Liver (tissue), 10 donors: Measurements from ENCODE around the gene SASH1. TPM values are rescaled to one million over a fixed set of nuclear protein-coding genes. Genes with fewer than 3 reads are reported as not detected.

Experiments used
- DNase-seq: peaks from one replicate; pipeline ENCODE4 v3.0.0-alpha.2; 2017; ENCODE audit warnings: low spot score
- H3K27ac ChIP-seq, 2 donors: one replicate each; pipeline ENCODE4 v1.7.0; 2013; ENCODE audit warnings: inconsistent platforms in 2 of 2, low read length in 2 of 2, control low read depth in 1 of 2, low read depth in 1 of 2, mild to moderate bottlenecking in 1 of 2
- H3K27me3 ChIP-seq, 4 donors: one replicate each; pipeline versions ENCODE4 v1.6.1 to v1.7.0; 2013; ENCODE audit warnings: low read length in 3 of 4, inconsistent platforms in 1 of 4, mild to moderate bottlenecking in 1 of 4, moderate library complexity in 1 of 4; ENCODE audit not compliant: control insufficient read depth in 4 of 4, insufficient read depth in 4 of 4
- H3K36me3 ChIP-seq, 4 donors: one replicate each; pipeline versions ENCODE4 v1.6.1 to v1.7.0; 2013; ENCODE audit warnings: low read length in 3 of 4, mild to moderate bottlenecking in 3 of 4, low read depth in 1 of 4, moderate library complexity in 1 of 4; ENCODE audit not compliant: control insufficient read depth in 4 of 4, insufficient read depth in 3 of 4
- H3K4me1 ChIP-seq, 4 donors: one replicate each; pipeline versions ENCODE4 v1.6.1 to v1.7.0; 2013; ENCODE audit warnings: low read length in 3 of 4, mild to moderate bottlenecking in 3 of 4, moderate library complexity in 1 of 4; ENCODE audit not compliant: control insufficient read depth in 4 of 4, insufficient read depth in 4 of 4
- H3K4me3 ChIP-seq, 3 donors: one replicate each; pipeline versions ENCODE4 v1.6.1 to v1.7.0; 2013; ENCODE audit warnings: low read length in 3 of 3, control low read depth in 1 of 3, low read depth in 1 of 3, mild to moderate bottlenecking in 1 of 3
- H3K9ac ChIP-seq, 2 donors: one replicate each; pipeline ENCODE4 v1.7.0; 2013; ENCODE audit warnings: low read length in 2 of 2, mild to moderate bottlenecking in 2 of 2, moderate library complexity in 2 of 2, control low read depth in 1 of 2, low read depth in 1 of 2
- H3K9me3 ChIP-seq, 4 donors: one replicate each; pipeline versions ENCODE4 v1.6.1 to v1.7.0; 2013; ENCODE audit warnings: low read length in 3 of 4; ENCODE audit not compliant: control insufficient read depth in 4 of 4
- ATF3 ChIP-seq: IDR thresholded peaks from 2 replicates; pipeline ENCODE4 v1.6.1; 2016; ENCODE audit warnings: antibody characterized with exemption
- CTCF ChIP-seq: fragments of 150-350 bp; IDR thresholded peaks from 2 replicates; pipeline ENCODE4 v1.5.1; 2017; ENCODE audit warnings: improper control_type of control experiment, low read depth, low read length; ENCODE audit not compliant: missing input control
- FOXA1 ChIP-seq: IDR thresholded peaks from 2 replicates; pipeline ENCODE4 v1.6.1; 2016; ENCODE audit warnings: antibody characterized with exemption
- FOXA2 ChIP-seq: IDR thresholded peaks from 2 replicates; pipeline ENCODE4 v1.6.1; 2016; ENCODE audit warnings: antibody characterized with exemption
- GABPA ChIP-seq, 2 donors: IDR thresholded peaks in 1 of 2; conservative IDR thresholded peaks in 1 of 2; 2 replicates each; pipeline ENCODE4 v1.6.1; 2016; ENCODE audit warnings: antibody characterized with exemption in 2 of 2, mild to moderate bottlenecking in 1 of 2, moderate library complexity in 1 of 2
- HNF4A ChIP-seq, 2 donors: conservative IDR thresholded peaks; 2 replicates each; pipeline ENCODE4 v1.6.1; 2016; ENCODE audit warnings: antibody characterized with exemption in 2 of 2, mild to moderate bottlenecking in 2 of 2
- HNF4G ChIP-seq: IDR thresholded peaks from 2 replicates; pipeline ENCODE4 v1.6.1; 2016; ENCODE audit warnings: antibody characterized with exemption
- JUND ChIP-seq, 2 donors: IDR thresholded peaks; 2 replicates each; pipeline ENCODE4 v1.6.1; 2016; ENCODE audit warnings: antibody characterized with exemption in 2 of 2
- MAX ChIP-seq: IDR thresholded peaks from 2 replicates; pipeline ENCODE4 v1.6.1; 2016; ENCODE audit warnings: antibody characterized with exemption
- SP1 ChIP-seq: IDR thresholded peaks from 2 replicates; pipeline ENCODE4 v1.6.1; 2018; ENCODE audit warnings: antibody characterized with exemption, mild to moderate bottlenecking
- TAF1 ChIP-seq: conservative IDR thresholded peaks from 2 replicates; pipeline ENCODE4 v1.6.1; 2016; ENCODE audit warnings: antibody characterized with exemption, mild to moderate bottlenecking
- YY1 ChIP-seq: IDR thresholded peaks from 2 replicates; pipeline ENCODE4 v1.6.1; 2016; ENCODE audit warnings: antibody characterized with exemption, mild to moderate bottlenecking
- WGBS: extraction: QIAGEN DNeasy Blood & Tissue Kit; methylation state at CpG from one replicate; pipeline ENCODE4 v1.1.7; 2013; 5-methylcytosine and 5-hydroxymethylcytosine counted together
- polyA plus RNA-seq, 2 donors: library from polyadenylated mRNA; stranded (reverse) in 1 of 2; unstranded in 1 of 2; fragments of 200-250 nt in 1 of 2; fragments of >200 nt in 1 of 2; fragmentation: Nextera tagmentation in 1 of 2; extraction: Ambion mirVana in 1 of 2; gene quantifications; one replicate each; pipeline versions ENCODE4 v1.2.1 to v1.2.3, GENCODE V29; 2013 to 2015
- small RNA-seq: library from RNA; depleted of rRNA; stranded (forward); fragments of <200 nt; gene quantifications from one replicate; pipeline ENCODE3, GENCODE V24; 2014
- total RNA-seq, 2 donors: library from RNA; depleted of rRNA; stranded (reverse); fragments of >200 nt; gene quantifications; one replicate each; pipeline ENCODE4 v1.2.3, GENCODE V29; 2014
- donor health status: healthy.
- donor health status: healthy.
- donor health status: healthy.
- donor health status: healthy.
- donor health status: healthy.

The SASH1 gene
- total and polyA plus RNA-seq, 4 donors: 3.5 to 16.4 (median 7.6) TPM

GRCh38 chr6:148598724-148599123, 256.1 kb downstream of the SASH1 start:
- no peak for DNase-seq
- Histone ChIP-seq H3K27ac (no peak overlapping the region), H3K9me3 (peaks cover 0 to 3% (median 0%) of the 10 kb centered on the region in 4 donors), H3K36me3 (no peaks in the 10 kb centered on the region), H3K4me3 (no peak overlapping the region), H3K4me1 (no peaks in the 10 kb centered on the region), H3K9ac (no peak overlapping the region), H3K27me3 (no peaks in the 10 kb centered on the region)
- 47% methylated on average over 3 of the region's 3 CpGs for WGBS
- TF ChIP-seq ATF3 (no peak), HNF4G (no peak), JUND (IDR thresholded peaks at IDR 0.05) (no peak), CTCF (no peak), GABPA (IDR thresholded peaks at IDR 0.05 in 1 of 2, conservative IDR thresholded peaks at IDR 0.05 in 1 of 2) (no peak), MAX (no peak), HNF4A (conservative IDR thresholded peaks at IDR 0.05) (no peak), FOXA2 (no peak), TAF1 (no peak), FOXA1 (no peak)

GRCh38 chr6:148599967-148600426, 257.4 kb downstream of the SASH1 start:
- TF ChIP-seq SP1 (peak; percentile 52), YY1 (no peak)
- DNase-seq: no peak
- Histone ChIP-seq H3K9ac (no peak overlapping the region), H3K36me3 (no peaks in the 10 kb centered on the region), H3K27ac (no peak overlapping the region), H3K4me3 (no peak overlapping the region), H3K27me3 (no peaks in the 10 kb centered on the region), H3K9me3 (peaks cover 0 to 3% (median 0%) of the 10 kb centered on the region in 4 donors), H3K4me1 (no peaks in the 10 kb centered on the region)
- WGBS: 75% methylated on average over 7 of the region's 7 CpGs

Small RNA genes within 50 kb of the gene (small RNA-seq; reads per million reads assigned to genes)
- gene SNRPEP6: not detected
